Choroid plexus epithelial cell (primary cell): Measurements from ENCODE around the gene SND1.

ENCODE experiments used
- DNase-seq: peaks from one replicate; pipeline ENCODE4 v3.0.0-alpha.2; 2010; ENCODE audit warnings: low read depth
- H3K4me3 ChIP-seq: 2 replicates; pipeline ENCODE4 v1.5.1; 2011; ENCODE audit warnings: low read depth, mild to moderate bottlenecking, control low read depth, low read length, moderate library complexity
- CTCF ChIP-seq: conservative IDR thresholded peaks from 2 replicates; pipeline ENCODE4 v1.5.1; 2011; ENCODE audit warnings: low read depth, mild to moderate bottlenecking, control low read depth, inconsistent platforms, low read length, moderate library complexity

The SND1 gene

GRCh38 chr7:127820732-127821085 is 168.7 kb downstream of the SND1 start:
- TF ChIP-seq CTCF, result no peak
- no peak for DNase-seq

GRCh38 chr7:127821146-127821545 is 169.2 kb downstream of the SND1 start:
- no peak for TF ChIP-seq CTCF
- DNase-seq, result no peak
- no peak overlapping the region for H3K4me3 ChIP-seq

More at GRCh38 chr7:127820732-127821085, 168.7 kb downstream of the SND1 start:
- H3K4me3 ChIP-seq, result no peak overlapping the region

- DNase-seq, result no peak
- H3K4me3 ChIP-seq, result no peak overlapping the region
- no peak for TF ChIP-seq CTCF
Observed at GRCh38 chr7:127822822-127823508, 171.0 kb downstream of the SND1 start.

- TF ChIP-seq CTCF, result no peak
- DNase-seq, result no peak
- H3K4me3 ChIP-seq, result no peak overlapping the region
Observed at GRCh38 chr7:127824682-127825081, 172.7 kb downstream of the SND1 start.

GRCh38 chr7:127828843-127829500 is 177.0 kb downstream of the SND1 start:
- no peak overlapping the region for H3K4me3 ChIP-seq
- DNase-seq, result no peak
- TF ChIP-seq CTCF, result no peak

GRCh38 chr7:127831318-127832219 is 179.6 kb downstream of the SND1 start:
- no peak for DNase-seq
- no peak overlapping the region for H3K4me3 ChIP-seq
- no peak for TF ChIP-seq CTCF
